HUES6 (cell line): ENCODE data around the gene RBFOX1.

Source experiments
- H3K27ac ChIP-seq: 2 replicates; pipeline ENCODE4 v1.7.0; 2013; ENCODE audit warnings: low read depth, mild to moderate bottlenecking, low read length, inconsistent platforms
- H3K27me3 ChIP-seq: 2 replicates; pipeline ENCODE4 v1.6.1; 2013; ENCODE audit warnings: low read length; ENCODE audit not compliant: control insufficient read depth, insufficient read depth
- H3K36me3 ChIP-seq: 2 replicates; pipeline ENCODE4 v1.6.1; 2013; ENCODE audit warnings: low read length; ENCODE audit not compliant: control insufficient read depth, insufficient read depth
- H3K4me1 ChIP-seq: 2 replicates; pipeline ENCODE4 v1.6.1; 2013; ENCODE audit warnings: low read length; ENCODE audit not compliant: control insufficient read depth, insufficient read depth
- H3K4me3 ChIP-seq: 2 replicates; pipeline ENCODE4 v1.5.1; 2013; ENCODE audit warnings: low read depth, low read length
- H3K9ac ChIP-seq: one replicate; pipeline ENCODE4 v1.6.1; 2013; ENCODE audit warnings: mild to moderate bottlenecking, low read length
- H3K9me3 ChIP-seq: 2 replicates; pipeline ENCODE4 v1.6.1; 2013; ENCODE audit warnings: low read depth, low read length; ENCODE audit not compliant: control insufficient read depth, insufficient read depth

RBFOX1 gene

GRCh38 chr16:7333180-7333725 is 608 bp downstream of the RBFOX1 start:
- Histone ChIP-seq H3K9ac (no peak overlapping the region), H3K9me3 (no peaks in the 10 kb centered on the region), H3K27me3 (no peaks in the 10 kb centered on the region), H3K27ac (no peak overlapping the region), H3K4me1 (no peaks in the 10 kb centered on the region), H3K4me3 (no peak overlapping the region), H3K36me3 (no peaks in the 10 kb centered on the region)

GRCh38 chr16:7334801-7335560 is 2.3 kb downstream of the RBFOX1 start:
- Histone ChIP-seq H3K4me1 (no peaks in the 10 kb centered on the region), H3K9ac (no peak overlapping the region), H3K27me3 (no peaks in the 10 kb centered on the region), H3K9me3 (no peaks in the 10 kb centered on the region), H3K27ac (no peak overlapping the region), H3K4me3 (no peak overlapping the region), H3K36me3 (no peaks in the 10 kb centered on the region)

- Histone ChIP-seq H3K9me3 (no peaks in the 10 kb centered on the region), H3K4me1 (no peaks in the 10 kb centered on the region), H3K4me3 (no peak overlapping the region), H3K9ac (no peak overlapping the region), H3K27me3 (no peaks in the 10 kb centered on the region), H3K36me3 (no peaks in the 10 kb centered on the region), H3K27ac (no peak overlapping the region)
Measured at GRCh38 chr16:7335991-7336634, 3.5 kb downstream of the RBFOX1 start.

GRCh38 chr16:7336742-7337141 is 4.1 kb downstream of the RBFOX1 start:
- no peaks in the 10 kb centered on the region for H3K9me3 ChIP-seq
- no peak overlapping the region for H3K9ac ChIP-seq
- no peak overlapping the region for H3K4me3 ChIP-seq
- no peak overlapping the region for H3K27ac ChIP-seq
- no peaks in the 10 kb centered on the region for H3K27me3 ChIP-seq
- H3K4me1 ChIP-seq: no peaks in the 10 kb centered on the region
- H3K36me3 ChIP-seq: no peaks in the 10 kb centered on the region

GRCh38 chr16:7338826-7339225 is 6.2 kb downstream of the RBFOX1 start:
- no peaks in the 10 kb centered on the region for H3K4me1 ChIP-seq
- H3K27me3 ChIP-seq: no peaks in the 10 kb centered on the region
- no peaks in the 10 kb centered on the region for H3K9me3 ChIP-seq
- H3K4me3 ChIP-seq: no peak overlapping the region
- no peaks in the 10 kb centered on the region for H3K36me3 ChIP-seq
- no peak overlapping the region for H3K27ac ChIP-seq
- no peak overlapping the region for H3K9ac ChIP-seq

GRCh38 chr16:7339700-7340099 is 7.1 kb downstream of the RBFOX1 start:
- no peaks in the 10 kb centered on the region for H3K27me3 ChIP-seq
- no peak overlapping the region for H3K9ac ChIP-seq
- H3K4me3 ChIP-seq: no peak overlapping the region
- H3K27ac ChIP-seq: no peak overlapping the region
- H3K9me3 ChIP-seq: no peaks in the 10 kb centered on the region
- no peaks in the 10 kb centered on the region for H3K36me3 ChIP-seq
- H3K4me1 ChIP-seq: no peaks in the 10 kb centered on the region

GRCh38 chr16:7340938-7341337 is 8.3 kb downstream of the RBFOX1 start:
- no peaks in the 10 kb centered on the region for H3K4me1 ChIP-seq
- H3K9ac ChIP-seq: no peak overlapping the region
- H3K36me3 ChIP-seq: no peaks in the 10 kb centered on the region
- no peaks in the 10 kb centered on the region for H3K9me3 ChIP-seq
- no peak overlapping the region for H3K4me3 ChIP-seq
- H3K27me3 ChIP-seq: no peaks in the 10 kb centered on the region
- H3K27ac ChIP-seq: no peak overlapping the region

GRCh38 chr16:7342598-7342997 is 10.0 kb downstream of the RBFOX1 start:
- no peaks in the 10 kb centered on the region for H3K4me1 ChIP-seq
- no peaks in the 10 kb centered on the region for H3K27me3 ChIP-seq
- H3K36me3 ChIP-seq: no peaks in the 10 kb centered on the region
- no peak overlapping the region for H3K9ac ChIP-seq
- H3K9me3 ChIP-seq: no peaks in the 10 kb centered on the region
- no peak overlapping the region for H3K27ac ChIP-seq
- H3K4me3 ChIP-seq: no peak overlapping the region

- Histone ChIP-seq H3K36me3 (no peaks in the 10 kb centered on the region), H3K9me3 (no peaks in the 10 kb centered on the region), H3K27me3 (no peaks in the 10 kb centered on the region), H3K9ac (no peak overlapping the region), H3K4me1 (no peaks in the 10 kb centered on the region), H3K27ac (no peak overlapping the region), H3K4me3 (no peak overlapping the region)
Measured at GRCh38 chr16:7343243-7343642, 10.6 kb downstream of the RBFOX1 start.

- Histone ChIP-seq H3K27me3 (no peaks in the 10 kb centered on the region), H3K9me3 (no peaks in the 10 kb centered on the region), H3K4me3 (no peak overlapping the region), H3K36me3 (no peaks in the 10 kb centered on the region), H3K9ac (no peak overlapping the region), H3K4me1 (no peaks in the 10 kb centered on the region), H3K27ac (no peak overlapping the region)
Measured at GRCh38 chr16:7344830-7345780, 12.5 kb downstream of the RBFOX1 start.
